GM20000 (cell line): ENCODE measurements around the gene PRRC2B.
"Not testable (repeated sequence)": the region's sequence is repeated elsewhere in the genome, so short reads cannot be mapped to it uniquely, and the experiment has no call there.

Experiments used
- DNase-seq: peaks from one replicate; pipeline ENCODE4 v3.0.0; 2012; ENCODE audit warnings: low spot score
- TF ChIP-seq, protein P1 (sequence below): IDR thresholded peaks from 2 replicates; pipeline ENCODE4 v1.5.1; 2012; ENCODE audit warnings: mild to moderate bottlenecking, control low read depth; ENCODE audit errors: extremely low read depth, missing control alignments

Gene PRRC2B

GRCh38 chr9:131454028-131454427 is 60.1 kb downstream of the PRRC2B start:
- DNase-seq, result no peak
- TF ChIP-seq, protein P1, sequence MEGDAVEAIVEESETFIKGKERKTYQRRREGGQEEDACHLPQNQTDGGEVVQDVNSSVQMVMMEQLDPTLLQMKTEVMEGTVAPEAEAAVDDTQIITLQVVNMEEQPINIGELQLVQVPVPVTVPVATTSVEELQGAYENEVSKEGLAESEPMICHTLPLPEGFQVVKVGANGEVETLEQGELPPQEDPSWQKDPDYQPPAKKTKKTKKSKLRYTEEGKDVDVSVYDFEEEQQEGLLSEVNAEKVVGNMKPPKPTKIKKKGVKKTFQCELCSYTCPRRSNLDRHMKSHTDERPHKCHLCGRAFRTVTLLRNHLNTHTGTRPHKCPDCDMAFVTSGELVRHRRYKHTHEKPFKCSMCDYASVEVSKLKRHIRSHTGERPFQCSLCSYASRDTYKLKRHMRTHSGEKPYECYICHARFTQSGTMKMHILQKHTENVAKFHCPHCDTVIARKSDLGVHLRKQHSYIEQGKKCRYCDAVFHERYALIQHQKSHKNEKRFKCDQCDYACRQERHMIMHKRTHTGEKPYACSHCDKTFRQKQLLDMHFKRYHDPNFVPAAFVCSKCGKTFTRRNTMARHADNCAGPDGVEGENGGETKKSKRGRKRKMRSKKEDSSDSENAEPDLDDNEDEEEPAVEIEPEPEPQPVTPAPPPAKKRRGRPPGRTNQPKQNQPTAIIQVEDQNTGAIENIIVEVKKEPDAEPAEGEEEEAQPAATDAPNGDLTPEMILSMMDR, result no peak

- DNase-seq, result not testable (repeated sequence)
Measured at GRCh38 chr9:131455655-131456054, 61.8 kb downstream of the PRRC2B start.

DNA sequence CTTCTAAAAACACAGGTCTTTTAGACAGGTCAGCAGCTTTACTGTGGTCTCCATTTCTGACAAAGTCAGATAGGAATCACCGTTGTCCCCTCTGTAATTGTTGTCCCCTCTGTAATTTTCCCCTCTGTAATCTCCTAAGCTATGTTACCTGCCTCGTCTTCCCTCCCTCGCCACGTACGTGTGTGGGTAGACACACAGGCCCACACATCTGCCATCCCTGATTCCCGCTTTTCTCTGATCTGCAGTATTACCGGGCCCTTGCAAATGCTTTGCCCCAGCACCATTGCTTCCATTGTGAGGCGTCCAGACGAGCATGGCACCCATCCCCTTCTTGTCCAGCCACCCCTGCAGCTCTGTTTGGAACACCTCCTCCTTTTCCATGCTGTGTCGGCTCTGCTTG is 63.9 kb downstream of the PRRC2B start:
- DNase-seq, result no peak
- TF ChIP-seq, protein P1, result no peak

DNA sequence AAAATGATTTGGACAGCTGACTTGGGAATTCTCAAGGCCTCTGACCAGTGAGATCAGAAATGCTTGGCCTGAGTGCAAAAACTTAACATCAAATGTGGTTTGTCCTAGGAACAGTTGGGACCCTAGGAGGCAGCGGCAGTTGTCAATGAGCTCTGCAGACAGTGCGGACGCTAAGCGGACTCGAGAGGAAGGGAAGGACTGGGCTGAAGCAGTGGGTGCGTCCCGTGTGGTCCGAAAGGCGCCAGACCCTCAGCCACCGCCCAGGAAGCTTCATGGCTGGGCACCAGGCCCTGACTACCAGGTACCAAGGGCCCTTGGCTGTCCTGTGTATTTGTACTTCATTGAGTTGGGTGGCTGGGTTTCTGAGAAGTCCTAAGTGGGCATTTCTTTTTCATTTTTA is 65.2 kb downstream of the PRRC2B start:
- TF ChIP-seq, protein P1, result no peak
- DNase-seq, result no peak

DNA sequence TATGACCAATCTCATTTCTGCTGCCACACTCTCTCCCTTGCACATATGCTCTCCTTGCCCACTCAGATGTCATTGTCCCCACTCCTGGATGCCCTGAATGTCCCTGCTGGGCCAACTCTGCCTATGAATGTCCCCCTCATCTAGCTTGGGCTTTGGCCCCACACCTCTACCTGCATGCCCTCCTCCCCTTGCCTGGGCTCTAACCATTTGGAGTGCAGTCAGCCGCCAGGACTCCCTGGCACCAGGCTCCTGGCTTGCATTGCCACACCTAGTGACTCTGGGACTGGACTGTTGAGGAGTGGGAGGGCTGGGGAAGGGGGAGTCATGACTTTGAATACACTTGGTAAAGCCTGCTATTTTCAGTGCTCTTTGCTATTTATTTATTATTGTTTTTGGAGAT is 67.3 kb downstream of the PRRC2B start:
- TF ChIP-seq, protein P1, result no peak
- DNase-seq, result no peak

DNA sequence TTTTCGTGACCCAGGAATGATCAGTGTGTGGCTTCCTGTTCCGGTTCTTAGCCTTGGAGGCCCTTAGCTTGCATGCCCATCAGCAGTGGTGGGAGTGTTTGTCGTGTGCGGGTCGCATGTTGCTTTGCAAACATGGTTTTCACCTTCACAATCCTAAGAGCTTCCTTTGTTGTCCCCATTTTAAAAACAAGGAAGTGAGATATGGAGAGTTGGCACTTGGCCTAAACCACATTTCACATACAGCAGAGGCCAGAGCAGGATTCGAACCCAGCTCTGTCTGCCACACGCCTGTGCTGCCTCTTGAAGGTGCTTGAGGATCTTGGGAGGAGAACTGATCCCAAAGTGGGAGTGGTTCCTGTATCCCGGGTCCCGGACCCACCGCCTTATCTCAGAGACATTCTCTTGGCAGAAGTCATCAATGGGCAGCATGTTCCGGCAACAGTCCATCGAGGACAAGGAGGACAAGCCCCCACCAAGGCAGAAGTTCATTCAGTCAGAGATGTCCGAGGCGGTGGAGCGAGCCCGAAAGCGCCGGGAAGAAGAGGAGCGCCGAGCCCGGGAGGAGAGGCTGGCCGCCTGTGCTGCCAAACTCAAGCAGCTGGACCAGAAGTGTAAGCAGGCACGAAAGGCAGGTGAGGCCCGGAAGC is 70.6 kb downstream of the PRRC2B start:
- no peak for DNase-seq
- TF ChIP-seq, protein P1, result no peak

DNA sequence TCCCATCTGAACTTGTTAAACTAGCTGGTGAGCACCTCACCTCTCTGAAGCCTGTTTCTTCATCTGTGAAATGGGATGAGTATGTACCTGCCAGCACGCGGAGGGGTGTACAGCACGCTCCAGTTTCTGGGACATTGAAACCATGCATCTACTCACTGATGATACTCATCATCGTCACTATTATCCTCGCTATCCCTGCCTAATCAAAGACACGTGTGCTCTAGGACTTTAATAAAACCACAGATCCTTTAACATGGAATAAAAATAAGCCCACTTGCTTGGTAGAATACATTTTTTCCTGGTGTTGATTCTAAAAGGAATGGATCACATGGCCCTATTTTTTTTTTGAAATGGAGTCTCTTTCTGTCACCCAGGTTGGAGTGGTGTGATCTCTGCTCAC is 71.5 kb downstream of the PRRC2B start:
- TF ChIP-seq, protein P1, result no peak
- no peak for DNase-seq

DNA sequence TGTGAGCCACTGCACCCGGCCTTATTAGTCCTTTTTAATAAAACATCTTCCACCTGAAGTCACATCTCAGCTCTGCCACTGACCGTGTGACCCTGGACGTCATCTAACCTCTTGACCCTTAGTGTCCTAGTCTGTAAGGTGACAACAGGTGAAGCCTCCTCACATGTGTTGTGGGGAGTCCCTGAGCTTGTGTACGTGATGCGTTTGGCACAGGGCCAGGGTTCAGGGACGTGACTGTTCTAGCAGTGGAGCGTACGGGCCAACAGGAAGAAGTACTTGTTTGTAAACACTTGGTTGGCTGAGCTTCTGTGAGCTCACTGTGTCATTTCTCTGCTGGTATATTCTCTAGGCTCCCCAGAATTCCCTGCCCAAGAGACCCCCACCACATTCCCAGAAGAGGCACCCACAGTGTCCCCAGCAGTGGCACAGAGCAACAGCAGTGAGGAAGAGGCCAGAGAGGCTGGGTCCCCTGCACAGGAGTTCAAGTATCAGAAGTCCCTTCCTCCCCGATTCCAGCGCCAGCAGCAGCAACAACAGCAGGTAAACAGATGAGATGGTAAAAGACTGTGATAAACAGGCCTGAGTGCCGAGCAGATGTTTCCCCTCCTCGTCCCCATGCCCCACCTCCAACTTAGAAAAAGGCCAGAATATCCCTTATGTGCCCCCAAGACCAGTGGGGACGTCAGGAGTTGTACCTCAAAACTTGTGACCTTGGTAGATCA is 73.5 kb downstream of the PRRC2B start:
- TF ChIP-seq, protein P1, result no peak
- DNase-seq, result no peak
